Esophagus muscularis mucosa (tissue), 4 donors: ENCODE measurements around the gene PHF20.

Experiments
- CTCF ChIP-seq, 3 experiments: fragments of 200-600 bp in 2 of 3; fragments of 450-650 bp in 1 of 3; sonication (generic) in 2 of 3; IDR thresholded peaks; one replicate each; pipeline ENCODE4 v1.5.1; 2017 to 2019; ENCODE audit warnings: antibody characterized with exemption in 3 of 3, mild to moderate bottlenecking in 2 of 3, moderate library complexity in 1 of 3
- EP300 ChIP-seq: sonication (generic); formaldehyde crosslinking; IDR thresholded peaks from one replicate; pipeline ENCODE4 v1.6.1; 2017; ENCODE audit warnings: antibody characterized with exemption
- POLR2A ChIP-seq: fragments of 450-650 bp; IDR thresholded peaks from one replicate; pipeline ENCODE4 v1.6.1; 2017; ENCODE audit warnings: antibody characterized with exemption, moderate library complexity, mild to moderate bottlenecking, low read depth
- POLR2AphosphoS5 ChIP-seq, 2 donors: sonication (generic); formaldehyde crosslinking; IDR thresholded peaks; one replicate each; pipeline ENCODE4 v1.6.1; 2017; ENCODE audit warnings: antibody characterized with exemption in 2 of 2

- TF ChIP-seq CTCF (IDR thresholded peaks at IDR 0.05) (no peak), POLR2AphosphoS5 (IDR thresholded peaks at IDR 0.05) (no peak), EP300 (no peak), POLR2A (no peak)
Observed at GRCh38 chr20:35772563-35773058, 796 bp downstream of the PHF20 start.
